Hematopoietic multipotent progenitor cell treated with erythropoietin and hydrocortisone succinate and interleukin-3 and kit ligand, for 17 days (in vitro differentiated cells): Measurements from ENCODE around the gene CD68.
"Not testable (repeated sequence)": the region's sequence is repeated elsewhere in the genome, so short reads cannot be mapped to it uniquely, and the experiment has no call there.

Experiments
- DNase-seq: peaks from one replicate; pipeline ENCODE4 v3.0.0-alpha.2; 2015; ENCODE audit warnings: low spot score

Gene CD68

DNA sequence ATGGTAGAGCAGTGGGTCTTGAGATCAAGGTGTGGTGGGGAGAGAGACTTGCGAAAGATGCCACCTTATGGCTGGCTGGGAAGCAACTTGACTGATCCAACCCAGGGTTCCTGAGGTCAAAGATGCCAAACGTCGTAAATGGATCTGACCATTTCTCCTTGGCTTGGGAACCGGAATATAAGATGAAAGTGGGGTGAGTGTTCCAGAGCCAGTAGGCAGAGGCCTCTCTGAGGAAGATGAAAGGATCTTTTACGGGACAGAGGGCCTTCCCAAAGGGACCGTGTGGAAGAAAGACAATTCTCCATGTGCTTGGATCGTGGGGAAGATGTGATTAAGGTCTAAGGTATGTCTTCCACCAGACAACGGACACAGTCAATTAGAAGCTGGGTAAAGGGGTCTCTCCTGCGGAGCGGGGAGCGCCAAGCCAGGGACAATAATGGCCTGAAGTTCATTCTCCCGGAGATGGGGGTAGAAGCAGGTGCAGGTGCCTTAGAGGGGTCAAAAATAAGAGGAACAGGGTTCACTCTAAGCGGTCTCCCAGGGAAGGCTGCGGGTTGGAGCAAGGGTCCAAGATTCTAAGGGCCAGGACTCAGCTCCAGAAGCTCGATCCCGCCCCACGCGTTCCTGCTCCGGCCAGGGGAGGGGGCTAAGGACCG lies 34.5 kb downstream of the CD68 start:
- DNase-seq = peak; percentile 42

DNA sequence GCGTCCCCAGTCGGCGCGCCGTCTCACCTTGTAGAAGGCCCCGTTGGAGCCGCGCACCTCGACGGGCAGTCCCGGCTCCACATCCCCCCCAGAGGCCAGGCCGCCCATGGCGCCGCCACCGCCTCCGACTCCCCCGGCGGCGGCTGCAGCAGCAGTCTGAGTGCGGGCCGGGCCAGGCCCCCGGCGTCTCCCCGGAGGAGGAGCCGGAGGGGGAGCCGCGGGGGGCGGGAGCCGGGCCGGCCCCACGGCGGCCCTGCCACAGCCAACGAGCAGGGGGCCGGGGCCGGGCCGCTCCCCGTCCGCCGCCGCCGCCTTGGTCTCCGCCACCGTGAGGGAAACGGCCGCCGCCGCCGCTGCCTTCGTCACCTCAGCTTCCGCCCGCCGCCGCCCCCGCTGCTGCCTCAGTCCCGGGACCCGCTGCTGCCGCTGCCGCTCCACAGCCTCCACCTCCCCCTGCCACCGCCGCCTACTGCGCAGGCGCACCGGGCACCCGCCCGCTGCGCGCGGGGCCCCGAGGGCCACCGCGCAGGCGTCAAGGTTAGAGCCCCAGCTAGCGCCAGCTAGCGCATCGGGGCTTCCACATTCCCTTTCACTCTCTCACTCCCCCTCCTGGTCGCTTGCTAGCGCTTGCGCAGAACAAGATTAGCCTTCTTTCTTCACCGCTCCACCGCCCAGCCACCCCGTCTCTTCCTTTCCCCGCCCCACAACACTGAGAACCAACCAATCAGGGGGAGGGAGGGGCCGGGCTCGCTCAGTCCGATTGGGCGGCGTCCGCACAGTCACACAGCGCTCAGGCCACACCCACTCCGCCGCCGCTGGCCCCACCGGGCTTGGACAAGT lies 35.2 kb downstream of the CD68 start, which contains the start of gene FXR2:
Gene FXR2, minus strand, starts transcription at position 473 of the 840 bp plus-strand sequence. Its CDS starts 365 bp downstream, at position 108.
- peak; percentile 100 for DNase-seq

DNA sequence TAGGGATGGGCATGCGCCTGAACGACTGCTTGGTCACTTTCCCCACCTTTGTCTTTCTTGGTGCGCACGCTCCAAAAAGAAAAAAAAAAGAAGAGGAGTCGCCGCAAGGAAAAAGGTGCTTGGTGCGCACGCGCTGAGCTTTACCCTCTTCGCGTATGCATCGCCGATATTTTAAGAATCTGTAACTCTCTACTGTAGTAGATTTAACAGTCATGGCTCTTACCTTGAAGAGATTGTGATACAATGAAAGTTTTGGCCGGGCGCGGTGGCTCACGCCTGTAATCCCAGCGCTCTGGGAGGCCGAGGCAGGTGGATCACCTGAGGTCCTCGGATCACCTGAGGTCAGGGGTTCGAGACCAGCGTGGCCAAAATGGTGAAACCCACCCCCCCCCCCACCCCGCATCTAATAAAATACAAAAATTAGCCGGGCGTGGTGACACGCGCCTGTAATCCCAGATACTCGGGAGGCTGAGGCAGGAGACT lies 35.9 kb downstream of the CD68 start:
- DNase-seq = no peak

DNA sequence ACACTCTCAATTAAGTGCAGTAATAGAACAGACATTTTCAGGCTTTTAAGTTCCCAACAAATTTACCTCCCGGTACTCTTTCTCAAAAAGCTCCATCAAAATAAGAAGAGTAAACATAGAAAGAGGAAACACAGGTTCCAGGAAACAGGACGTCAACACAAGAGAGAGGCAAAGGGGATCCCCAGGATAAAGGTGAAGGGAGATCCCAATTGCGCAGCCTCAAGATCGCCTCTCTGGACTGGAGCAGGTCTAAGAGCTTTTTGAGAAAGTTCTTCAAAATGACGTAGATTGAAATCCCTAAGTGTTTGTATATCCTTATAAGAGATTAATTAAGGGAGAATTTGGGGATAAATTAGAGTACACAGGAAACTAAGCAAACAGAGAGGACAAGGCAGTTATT lies 39.2 kb downstream of the CD68 start:
- no peak for DNase-seq

DNA sequence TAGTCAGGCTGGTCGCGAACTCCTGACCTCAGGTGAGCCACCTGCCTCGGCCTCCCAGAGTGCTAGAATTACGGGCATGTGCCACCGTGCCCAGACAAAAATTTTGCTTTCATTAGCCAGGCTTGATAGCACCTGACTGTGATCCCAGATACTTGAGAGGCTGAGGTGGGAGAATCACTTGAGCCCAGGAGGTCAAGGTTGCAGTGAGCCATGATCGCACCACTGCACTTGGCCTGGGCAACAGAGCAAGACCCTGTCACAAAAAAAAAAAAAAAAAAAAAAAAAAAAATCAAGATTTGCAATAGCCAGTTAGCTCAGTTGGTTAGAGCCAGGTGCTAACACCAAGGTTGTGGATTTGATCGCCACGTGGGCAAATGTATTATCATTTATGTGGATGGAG lies 41.4 kb downstream of the CD68 start:
- no peak for DNase-seq

DNA sequence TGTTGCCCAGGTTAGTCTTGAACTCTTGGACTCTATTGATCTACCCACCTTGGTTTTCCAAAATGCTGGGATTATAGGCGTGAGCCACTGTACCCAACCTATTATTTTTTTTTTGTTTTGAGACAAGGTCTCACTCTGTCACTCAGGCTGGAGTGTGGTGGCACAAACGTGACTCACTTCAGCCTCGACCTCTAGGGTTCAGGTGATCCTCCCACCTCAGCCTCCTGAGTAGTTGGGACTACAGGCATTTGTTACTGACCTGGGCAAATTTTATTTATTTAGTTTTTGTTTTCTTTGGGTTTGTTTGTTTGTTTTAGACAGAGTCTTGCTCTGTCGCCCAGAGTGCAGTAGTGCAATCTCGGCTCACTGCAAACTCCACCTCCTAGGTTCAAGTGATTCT lies 44.2 kb downstream of the CD68 start:
- DNase-seq = no peak

DNA sequence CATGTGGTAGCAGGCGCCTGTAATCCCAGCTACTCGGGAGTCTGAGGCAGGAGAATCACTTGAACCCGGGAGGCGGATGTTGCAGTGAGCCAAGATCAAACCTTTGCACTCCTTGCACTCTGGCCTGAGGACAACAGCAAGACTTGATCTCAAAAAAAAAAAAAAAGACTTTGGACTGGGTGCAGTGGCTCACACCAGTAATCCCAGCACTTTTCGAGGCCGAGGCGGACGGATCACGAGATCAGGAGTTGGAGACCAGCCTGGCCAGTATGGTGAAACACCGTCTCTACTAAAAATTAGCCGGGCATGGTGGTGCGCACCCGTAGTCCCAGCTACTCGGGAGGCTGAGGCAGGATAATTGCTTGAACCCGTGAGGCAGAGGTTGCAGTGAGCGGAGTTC lies 46.3 kb downstream of the CD68 start:
- not testable (repeated sequence) for DNase-seq

DNA sequence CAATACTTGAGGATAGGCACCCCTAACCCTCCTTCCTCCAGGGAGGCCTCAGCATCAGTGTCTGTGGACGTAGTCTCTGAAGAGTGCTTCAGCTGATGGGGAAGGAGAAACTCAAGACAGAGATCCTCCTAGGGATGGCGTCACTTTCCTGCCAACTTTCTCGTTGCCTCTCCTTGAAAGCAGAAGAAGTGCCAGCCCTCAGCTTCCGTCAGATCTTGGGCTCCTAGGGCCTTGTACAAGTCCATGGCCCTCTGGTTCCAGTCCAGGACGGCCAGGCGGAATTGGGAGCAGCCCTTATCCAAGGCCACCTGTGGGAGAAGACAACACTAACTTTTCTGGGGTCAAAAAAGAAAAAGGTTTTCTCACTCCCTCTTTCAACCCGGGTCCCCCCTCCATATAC lies 46.9 kb downstream of the CD68 start:
- no peak for DNase-seq

DNA sequence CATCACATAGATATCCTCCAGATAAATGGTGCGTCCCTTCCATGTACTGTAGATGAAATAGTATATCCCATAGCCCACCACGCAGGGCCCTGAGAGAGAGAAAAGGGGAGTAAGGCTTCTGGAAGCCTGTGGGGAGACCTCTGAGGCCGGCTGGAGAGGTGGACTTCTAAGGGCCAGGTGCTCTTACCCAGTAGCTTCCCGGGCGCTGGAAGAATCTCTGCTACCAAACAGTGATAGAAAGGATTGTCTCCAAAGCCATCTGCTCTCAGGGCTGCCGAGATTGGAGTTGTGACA lies 47.5 kb downstream of the CD68 start:
- no peak for DNase-seq

DNA sequence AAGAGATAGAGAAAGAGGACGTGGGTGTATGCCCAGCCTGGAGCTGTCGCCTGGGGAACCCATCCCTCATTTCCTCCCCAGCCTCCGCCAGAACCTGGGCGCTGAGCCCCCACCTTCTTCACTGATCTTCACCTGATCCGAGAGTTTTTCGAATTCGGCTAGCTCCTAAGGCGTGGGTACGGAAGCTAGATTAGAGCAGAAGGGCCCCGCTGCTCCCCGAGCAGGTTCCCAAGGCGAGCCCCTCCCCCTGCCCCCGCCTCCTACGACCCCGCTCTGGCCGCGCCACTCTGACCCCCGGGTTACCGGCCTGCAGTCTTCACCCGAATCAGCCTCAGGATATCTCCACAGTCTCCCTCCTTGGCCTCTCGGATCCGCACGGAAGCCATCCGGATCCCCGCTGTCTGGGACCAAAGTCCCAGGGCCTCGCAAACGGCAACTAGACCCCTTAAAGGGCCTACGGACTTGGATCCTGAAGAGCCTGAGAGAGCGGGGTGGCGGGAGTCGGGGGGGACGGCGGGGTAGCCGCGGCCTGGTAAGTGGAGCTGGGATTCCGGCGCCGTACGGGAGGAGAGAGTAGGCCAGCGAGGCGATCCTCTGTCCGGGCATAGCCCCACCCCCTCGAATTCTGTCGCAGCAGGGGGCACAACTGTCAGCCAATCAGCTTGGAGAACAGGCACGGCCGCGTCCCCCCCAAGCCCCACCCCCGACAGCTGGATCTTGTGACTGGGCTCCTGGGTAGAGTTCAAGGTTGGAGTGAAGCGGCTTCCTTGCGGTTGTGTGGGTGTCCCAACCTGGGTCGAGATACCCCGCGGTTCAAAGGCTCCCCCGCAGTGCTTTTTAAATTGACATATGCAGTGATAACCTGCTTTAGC lies 48.0 kb downstream of the CD68 start, which contains the start of gene SAT2:
Gene SAT2, minus strand, starts transcription at position 572 of the 872 bp plus-strand sequence. Its CDS starts 186 bp downstream, at position 386.
- DNase-seq = peak; percentile 83

DNA sequence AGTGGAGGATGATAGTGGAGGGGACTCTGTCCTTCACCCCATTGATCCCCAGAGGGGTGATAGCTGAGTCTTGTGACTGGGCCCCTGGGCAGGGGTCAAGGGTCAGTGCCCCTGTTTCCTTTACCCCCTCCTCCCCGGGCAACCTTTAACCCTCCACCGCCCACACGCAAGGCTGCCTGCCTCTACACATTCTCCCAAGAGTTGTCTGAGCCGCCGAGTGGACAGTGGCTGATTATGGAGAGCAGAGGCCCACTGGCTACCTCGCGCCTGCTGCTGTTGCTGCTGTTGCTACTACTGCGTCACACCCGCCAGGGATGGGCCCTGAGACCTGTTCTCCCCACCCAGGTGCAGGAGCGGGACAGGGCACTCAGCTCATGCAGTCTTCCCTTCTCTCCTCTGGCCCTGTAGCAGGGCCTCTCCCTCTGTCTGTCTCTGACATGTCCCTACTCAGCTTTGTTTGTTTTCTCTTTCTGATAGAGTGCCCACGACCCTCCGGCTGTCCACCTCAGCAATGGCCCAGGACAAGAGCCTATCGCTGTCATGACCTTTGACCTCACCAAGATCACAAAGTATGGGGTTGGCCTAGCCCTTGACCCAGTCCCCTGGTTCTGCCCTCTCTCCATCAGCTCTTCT lies 50.6 kb downstream of the CD68 start, which contains the start of gene SHBG:
Gene SHBG, plus strand, starts transcription at position 197 of the 633 bp plus-strand sequence. Its CDS starts 38 bp downstream, at position 235.
- DNase-seq = no peak
